Activated T-cell treated with anti-CD3 and anti-CD28 coated beads, Interleukin-2, amount 50 U/mL, for 4 hours (primary cell): ENCODE measurements around the gene SELE. TPM values are rescaled to one million over a fixed set of nuclear protein-coding genes. Genes with fewer than 3 reads are reported as not detected.

Experiments
- ATAC-seq, 2 donors: fragments of 200-7000 bp; cut with Tn5 transposase; one replicate each; pipeline ENCODE4 v1.10.0; 2021
- DNase-seq: peaks from one replicate; pipeline ENCODE4 v3.0.0-alpha.2; 2020
- H3K27me3 Mint-ChIP-seq: one replicate; pipeline ENCODE4 v1.8.0; 2021; ENCODE audit warnings: low read depth, mixed read lengths
- H3K36me3 Mint-ChIP-seq: one replicate; pipeline ENCODE4 v1.8.0; 2022; ENCODE audit warnings: mixed read lengths; ENCODE audit not compliant: insufficient read depth
- H3K4me1 Mint-ChIP-seq: one replicate; pipeline ENCODE4 v1.8.0; 2021; ENCODE audit warnings: low read depth, mixed read lengths
- H3K4me3 Mint-ChIP-seq: one replicate; pipeline ENCODE4 v1.8.0; 2021; ENCODE audit warnings: mild to moderate bottlenecking, moderate library complexity, mixed read lengths
- H3K9me3 Mint-ChIP-seq: one replicate; pipeline ENCODE4 v1.8.0; 2021; ENCODE audit warnings: mixed read lengths
- total RNA-seq, 3 donors: library from RNA; stranded (reverse); gene quantifications; one replicate each; pipeline ENCODE4 v1.2.1, GENCODE V29; 2021

The SELE gene
- not detected for total RNA-seq

- Mint-ChIP-seq H3K27me3 (peaks cover 19% of the 10 kb centered on the region), H3K9me3 (no peaks in the 10 kb centered on the region), H3K4me3 (no peak within 1 kb of the TSS), H3K36me3 (no peaks in the 10 kb centered on the region), H3K4me1 (no peaks in the 10 kb centered on the region)
- DNase-seq: no peak
- no peak for ATAC-seq
Measured at GRCh38 chr1:169733924-169734323, at the start of gene SELE. TSS of gene SELE (minus strand) at chr1:169734079. CDS start at chr1:169733612, 467 bp downstream.

GRCh38 chr1:169782596-169782995 is 48.7 kb upstream of the SELE start:
- Mint-ChIP-seq H3K4me3 (no peak overlapping the region), H3K27me3 (peaks cover 36% of the 10 kb centered on the region), H3K9me3 (no peaks in the 10 kb centered on the region), H3K4me1 (no peaks in the 10 kb centered on the region), H3K36me3 (no peaks in the 10 kb centered on the region)
- no peak for DNase-seq
- no peak for ATAC-seq

- ATAC-seq (no peak), DNase-seq (no peak)
- no peaks in the 10 kb centered on the region for H3K4me1 Mint-ChIP-seq
- H3K36me3 Mint-ChIP-seq: no peaks in the 10 kb centered on the region
- H3K27me3 Mint-ChIP-seq: peaks cover 19% of the 10 kb centered on the region
- no peak overlapping the region for H3K4me3 Mint-ChIP-seq
- no peaks in the 10 kb centered on the region for H3K9me3 Mint-ChIP-seq
Measured at GRCh38 chr1:169779970-169780369, 46.1 kb upstream of the SELE start.

- no peak for ATAC-seq
- H3K4me3 Mint-ChIP-seq: no peak overlapping the region
- peaks cover 11% of the 10 kb centered on the region for H3K27me3 Mint-ChIP-seq
Measured at GRCh38 chr1:169779150-169779549, 45.3 kb upstream of the SELE start.

GRCh38 chr1:169776440-169776839 is 42.6 kb upstream of the SELE start:
- H3K36me3 Mint-ChIP-seq: no peaks in the 10 kb centered on the region
- no peak for DNase-seq
- no peaks in the 10 kb centered on the region for H3K9me3 Mint-ChIP-seq
- H3K4me3 Mint-ChIP-seq: no peak overlapping the region
- no peak for ATAC-seq
- peaks cover 2% of the 10 kb centered on the region for H3K27me3 Mint-ChIP-seq
- H3K4me1 Mint-ChIP-seq: no peaks in the 10 kb centered on the region

More at GRCh38 chr1:169779150-169779549, 45.3 kb upstream of the SELE start:
- no peak for DNase-seq
- Mint-ChIP-seq H3K36me3 (no peaks in the 10 kb centered on the region), H3K4me1 (no peaks in the 10 kb centered on the region), H3K9me3 (no peaks in the 10 kb centered on the region)

- no peak for ATAC-seq
- Mint-ChIP-seq H3K9me3 (no peaks in the 10 kb centered on the region), H3K4me3 (no peak overlapping the region), H3K36me3 (no peaks in the 10 kb centered on the region), H3K4me1 (no peaks in the 10 kb centered on the region), H3K27me3 (no peaks in the 10 kb centered on the region)
- no peak for DNase-seq
Measured at GRCh38 chr1:169768161-169768560, 34.3 kb upstream of the SELE start.

- peaks cover 3% of the 10 kb centered on the region for H3K27me3 Mint-ChIP-seq
- no peak overlapping the region for H3K4me3 Mint-ChIP-seq
- DNase-seq (no peak), ATAC-seq (no peak)
- H3K36me3 Mint-ChIP-seq: no peaks in the 10 kb centered on the region
- no peaks in the 10 kb centered on the region for H3K9me3 Mint-ChIP-seq
- H3K4me1 Mint-ChIP-seq: no peaks in the 10 kb centered on the region
Measured at GRCh38 chr1:169765580-169766331, 31.9 kb upstream of the SELE start.

- peaks cover 3% of the 10 kb centered on the region for H3K27me3 Mint-ChIP-seq
- no peaks in the 10 kb centered on the region for H3K9me3 Mint-ChIP-seq
- no peak for DNase-seq
- H3K4me1 Mint-ChIP-seq: no peaks in the 10 kb centered on the region
- H3K36me3 Mint-ChIP-seq: no peaks in the 10 kb centered on the region
- ATAC-seq: no peak
- H3K4me3 Mint-ChIP-seq: no peak overlapping the region
Measured at GRCh38 chr1:169764919-169765318, 31.0 kb upstream of the SELE start.

- ATAC-seq (no peak), DNase-seq (no peak)
- H3K27me3 Mint-ChIP-seq: peaks cover 6% of the 10 kb centered on the region
- H3K9me3 Mint-ChIP-seq: peaks cover 3% of the 10 kb centered on the region
- H3K36me3 Mint-ChIP-seq: no peaks in the 10 kb centered on the region
- no peaks in the 10 kb centered on the region for H3K4me1 Mint-ChIP-seq
- H3K4me3 Mint-ChIP-seq: no peak overlapping the region
Measured at GRCh38 chr1:169762699-169763098, 28.8 kb upstream of the SELE start.

- DNase-seq (no peak), ATAC-seq (no peak)
- H3K27me3 Mint-ChIP-seq: peaks cover 6% of the 10 kb centered on the region
- H3K4me1 Mint-ChIP-seq: no peaks in the 10 kb centered on the region
- peaks cover 3% of the 10 kb centered on the region for H3K9me3 Mint-ChIP-seq
- no peaks in the 10 kb centered on the region for H3K36me3 Mint-ChIP-seq
- H3K4me3 Mint-ChIP-seq: no peak overlapping the region
Measured at GRCh38 chr1:169759038-169759437, 25.2 kb upstream of the SELE start.

GRCh38 chr1:169753549-169753948 is 19.7 kb upstream of the SELE start:
- no peak for DNase-seq
- H3K36me3 Mint-ChIP-seq: no peaks in the 10 kb centered on the region
- no peaks in the 10 kb centered on the region for H3K9me3 Mint-ChIP-seq
- H3K27me3 Mint-ChIP-seq: peaks cover 2% of the 10 kb centered on the region
- no peaks in the 10 kb centered on the region for H3K4me1 Mint-ChIP-seq
- ATAC-seq: peak in 1 of 2 donors; percentile 27
- no peak overlapping the region for H3K4me3 Mint-ChIP-seq

- ATAC-seq (no peak), DNase-seq (no peak)
- peaks cover 2% of the 10 kb centered on the region for H3K27me3 Mint-ChIP-seq
Measured at GRCh38 chr1:169750041-169750440, 16.2 kb upstream of the SELE start.

GRCh38 chr1:169746550-169746949 is 12.7 kb upstream of the SELE start:
- no peak for DNase-seq
- no peaks in the 10 kb centered on the region for H3K27me3 Mint-ChIP-seq
- H3K9me3 Mint-ChIP-seq: no peaks in the 10 kb centered on the region
- H3K36me3 Mint-ChIP-seq: no peaks in the 10 kb centered on the region
- no peak for ATAC-seq
- H3K4me3 Mint-ChIP-seq: no peak overlapping the region
- no peaks in the 10 kb centered on the region for H3K4me1 Mint-ChIP-seq

More at GRCh38 chr1:169750041-169750440, 16.2 kb upstream of the SELE start:
- Mint-ChIP-seq H3K36me3 (no peaks in the 10 kb centered on the region), H3K4me1 (no peaks in the 10 kb centered on the region), H3K9me3 (no peaks in the 10 kb centered on the region), H3K4me3 (no peak overlapping the region)

- ATAC-seq (no peak), DNase-seq (no peak)
- Mint-ChIP-seq H3K9me3 (no peaks in the 10 kb centered on the region), H3K4me3 (no peak overlapping the region), H3K4me1 (no peaks in the 10 kb centered on the region), H3K27me3 (no peaks in the 10 kb centered on the region), H3K36me3 (no peaks in the 10 kb centered on the region)
Measured at GRCh38 chr1:169745015-169745861, 11.4 kb upstream of the SELE start.
